Pons (tissue), 1 donor: ENCODE measurements around the gene UBE2Q1.

Experiments
- DNase-seq: peaks from one replicate; pipeline ENCODE4 v3.0.0-alpha.2; 2016; ENCODE audit warnings: low spot score

Gene UBE2Q1

GRCh38 chr1:154502744-154503115 is 55.7 kb downstream of the UBE2Q1 start:
- DNase-seq: no peak

DNA sequence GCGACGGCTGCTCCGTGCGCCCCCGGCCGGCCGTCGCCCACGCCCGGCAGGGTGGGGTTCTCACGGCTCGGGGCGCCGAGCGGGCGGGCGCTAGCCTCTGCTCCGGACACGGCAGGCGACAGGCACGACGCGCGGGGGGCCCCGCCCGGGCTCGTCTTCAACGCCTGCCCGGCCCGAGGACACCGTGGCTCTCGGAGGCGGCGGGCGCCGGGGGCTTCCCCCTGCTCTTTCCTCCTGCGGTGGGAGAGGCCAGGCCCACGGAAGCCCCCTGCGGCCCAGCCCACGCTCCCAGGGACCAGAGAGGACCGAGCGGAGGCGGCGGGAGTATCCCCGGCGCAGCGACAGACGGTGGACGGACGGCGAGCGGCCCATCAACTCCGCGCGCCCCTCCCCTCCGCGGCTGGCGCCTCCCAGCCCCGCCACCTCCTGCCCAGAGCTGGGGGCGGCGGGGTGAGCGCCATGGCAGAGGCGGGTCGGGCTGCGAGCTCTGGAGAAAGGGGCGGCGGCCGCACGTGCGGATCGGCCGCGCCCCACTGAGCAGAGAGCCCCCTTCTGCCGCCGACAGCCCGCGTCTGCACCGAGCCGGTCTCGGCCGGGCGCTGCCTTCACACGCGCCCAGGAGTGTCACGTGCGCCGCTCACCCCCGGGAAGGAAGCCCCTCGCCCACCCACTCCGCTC is 56.3 kb downstream of the UBE2Q1 start, which contains the start of the genes SHE and TDRD10:
SHE (minus strand) TSS at position 347 of the 678 bp plus-strand sequence. CDS start 386 bp downstream, outside the sequence.
TDRD10 (plus strand) TSS at position 154 of the 678 bp plus-strand sequence. CDS start 4,685 bp downstream, outside the sequence.
- no peak for DNase-seq

GRCh38 chr1:154501423-154502065 is 56.9 kb downstream of the UBE2Q1 start:
- DNase-seq: no peak

DNA sequence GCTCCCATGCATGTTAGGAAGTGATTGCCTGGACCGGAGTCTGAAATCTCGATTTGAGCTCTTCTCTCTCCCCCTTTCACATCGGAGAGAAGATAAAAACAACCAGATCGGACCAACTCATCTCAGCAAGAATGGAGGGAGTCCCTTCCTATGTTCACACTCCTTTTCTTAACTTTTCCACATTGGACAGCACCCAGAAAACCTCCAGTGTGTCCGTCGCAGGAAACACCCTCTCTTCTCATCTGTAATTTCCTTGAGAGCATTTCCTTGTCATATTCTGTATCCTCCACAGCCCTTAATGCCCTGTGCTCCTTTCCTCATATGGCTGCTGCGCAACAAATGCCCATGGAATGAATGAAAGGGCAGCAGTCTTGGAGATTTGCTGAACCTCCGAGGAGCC is 57.9 kb downstream of the UBE2Q1 start:
- no peak for DNase-seq

DNA sequence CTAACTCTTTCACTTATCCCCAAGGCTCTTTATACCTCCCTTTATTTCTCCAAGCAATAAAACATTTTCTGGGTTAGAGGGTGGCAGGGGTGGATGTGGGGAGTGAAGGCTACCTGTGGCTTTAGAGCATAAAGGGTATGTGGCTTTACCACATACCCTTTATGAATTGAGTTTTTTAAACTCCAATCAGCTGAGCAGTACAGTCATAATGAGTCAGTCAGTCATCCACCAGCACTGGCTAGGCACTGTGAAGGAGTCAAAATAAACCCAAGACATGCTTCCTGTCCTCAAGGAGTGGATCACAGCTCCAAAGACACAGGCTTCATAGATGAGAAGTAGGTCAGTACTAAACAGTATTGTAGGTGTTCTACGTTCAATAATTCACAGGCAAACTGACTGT is 59.0 kb downstream of the UBE2Q1 start:
- no peak for DNase-seq
